Mucosa of descending colon (tissue), 3 donors: ENCODE results near the gene WFDC2. TPM values are rescaled to one million over a fixed set of nuclear protein-coding genes. Genes with fewer than 3 reads are reported as not detected.

Experiments
- ATAC-seq: fragments of 200-7000 bp; cut with Tn5 transposase; one replicate; pipeline ENCODE4 v1.9.1; 2020; ENCODE audit warnings: mild to moderate bottlenecking, moderate library complexity
- DNase-seq, 3 donors: peaks; one replicate each; pipeline ENCODE4 v3.0.0-alpha.2; 2020
- H3K36me3 ChIP-seq: fragments of 200-600 bp; one replicate; pipeline ENCODE4 v1.8.0; 2021; ENCODE audit warnings: low read depth, mild to moderate bottlenecking
- H3K4me1 ChIP-seq: fragments of 200-600 bp; one replicate; pipeline ENCODE4 v1.8.0; 2021; ENCODE audit warnings: low read depth, mild to moderate bottlenecking
- H3K4me3 ChIP-seq: fragments of 200-600 bp; one replicate; pipeline ENCODE4 v1.8.0; 2021; ENCODE audit warnings: mild to moderate bottlenecking
- H3K9me3 ChIP-seq: fragments of 200-600 bp; one replicate; pipeline ENCODE4 v1.8.0; 2021; ENCODE audit warnings: mild to moderate bottlenecking
- intact Hi-C, 2 donors: fragments of 100-400 bp; cut with DNase I in 1 of 2; cut with micrococcal nuclease in 1 of 2; formaldehyde crosslinking; loops; one replicate each; pipeline versions ENCODE4 v1.11.0 to v1.11.1; 2022; cut with DNase I, micrococcal nuclease
- total RNA-seq, 3 donors: library from RNA; stranded (reverse); fragmentation: NEBNext Ultra II Directional in 2 of 3; extraction: Animal tissue kit (Norgen Biotek cat#: 25700) in 2 of 3; gene quantifications; one replicate each; pipeline versions ENCODE4 v1.2.1 to v1.2.4, GENCODE V29; 2021 to 2023
- TF ChIP-seq, protein P1 (sequence below): fragments of 200-600 bp; IDR thresholded peaks from one replicate; pipeline ENCODE4 v1.8.0; 2022; ENCODE audit warnings: antibody characterized with exemption, mild to moderate bottlenecking
- donor health status: DM: no; HTN: no; CAD: no; lungs with moderate emphysema.
- donor health status: DM: no; HTN: no; CAD: no.
- donor health status: DM: no; HTN: yes; CAD: no.

The WFDC2 gene
- total RNA-seq, 3 donors from 2014 or later, result 65.7 to 183 (median 78.0) TPM

GRCh38 chr20:45489083-45489531 is 19.6 kb downstream of the WFDC2 start:
- TF ChIP-seq, protein P1, sequence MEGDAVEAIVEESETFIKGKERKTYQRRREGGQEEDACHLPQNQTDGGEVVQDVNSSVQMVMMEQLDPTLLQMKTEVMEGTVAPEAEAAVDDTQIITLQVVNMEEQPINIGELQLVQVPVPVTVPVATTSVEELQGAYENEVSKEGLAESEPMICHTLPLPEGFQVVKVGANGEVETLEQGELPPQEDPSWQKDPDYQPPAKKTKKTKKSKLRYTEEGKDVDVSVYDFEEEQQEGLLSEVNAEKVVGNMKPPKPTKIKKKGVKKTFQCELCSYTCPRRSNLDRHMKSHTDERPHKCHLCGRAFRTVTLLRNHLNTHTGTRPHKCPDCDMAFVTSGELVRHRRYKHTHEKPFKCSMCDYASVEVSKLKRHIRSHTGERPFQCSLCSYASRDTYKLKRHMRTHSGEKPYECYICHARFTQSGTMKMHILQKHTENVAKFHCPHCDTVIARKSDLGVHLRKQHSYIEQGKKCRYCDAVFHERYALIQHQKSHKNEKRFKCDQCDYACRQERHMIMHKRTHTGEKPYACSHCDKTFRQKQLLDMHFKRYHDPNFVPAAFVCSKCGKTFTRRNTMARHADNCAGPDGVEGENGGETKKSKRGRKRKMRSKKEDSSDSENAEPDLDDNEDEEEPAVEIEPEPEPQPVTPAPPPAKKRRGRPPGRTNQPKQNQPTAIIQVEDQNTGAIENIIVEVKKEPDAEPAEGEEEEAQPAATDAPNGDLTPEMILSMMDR, result no peak
- no peaks in the 10 kb centered on the region for H3K36me3 ChIP-seq
- intact Hi-C loops, result no loop called here
- H3K4me3 ChIP-seq, result no peak overlapping the region
- ATAC-seq, result no peak
- no peak for DNase-seq
- H3K9me3 ChIP-seq, result no peaks in the 10 kb centered on the region
- H3K4me1 ChIP-seq, result peaks cover 3% of the 10 kb centered on the region

DNA sequence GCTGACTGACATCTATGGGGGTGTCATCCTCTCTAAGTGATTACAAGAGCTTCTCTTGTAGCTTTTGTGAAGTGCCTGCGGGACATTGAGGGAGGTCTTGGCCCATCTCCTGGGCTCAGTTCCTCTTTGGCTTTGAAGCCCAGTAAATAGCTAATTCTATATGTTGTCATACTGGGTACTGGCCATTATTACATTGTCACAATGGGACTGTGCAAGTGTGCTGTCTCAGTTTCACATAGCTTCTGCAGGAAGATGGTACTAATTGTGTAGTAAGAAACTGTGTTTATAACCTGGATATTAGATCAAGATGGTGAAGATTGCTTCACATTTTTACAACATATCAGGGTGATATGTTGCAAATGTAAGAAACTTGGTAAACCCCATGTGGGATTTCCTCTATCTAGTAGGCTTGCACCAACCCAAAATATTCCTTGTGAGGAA is 26.0 kb downstream of the WFDC2 start:
- intact Hi-C loops, result no loop called here
- Histone ChIP-seq H3K36me3 (no peaks in the 10 kb centered on the region), H3K4me3 (no peak overlapping the region), H3K4me1 (peaks cover 18% of the 10 kb centered on the region), H3K9me3 (no peaks in the 10 kb centered on the region)
- ATAC-seq (no peak), DNase-seq (no peak)
- TF ChIP-seq, protein P1, result no peak

- no peak overlapping the region for H3K4me3 ChIP-seq
- H3K4me1 ChIP-seq, result peaks cover 18% of the 10 kb centered on the region
- H3K36me3 ChIP-seq, result no peaks in the 10 kb centered on the region
- DNase-seq (peak in 1 of 3 donors; percentile 68), ATAC-seq (peak; percentile 50)
- intact Hi-C loops, result no loop called here
- H3K9me3 ChIP-seq, result no peaks in the 10 kb centered on the region
- TF ChIP-seq, protein P1, result no peak
Measured at GRCh38 chr20:45496166-45496565, 26.6 kb downstream of the WFDC2 start.

DNA sequence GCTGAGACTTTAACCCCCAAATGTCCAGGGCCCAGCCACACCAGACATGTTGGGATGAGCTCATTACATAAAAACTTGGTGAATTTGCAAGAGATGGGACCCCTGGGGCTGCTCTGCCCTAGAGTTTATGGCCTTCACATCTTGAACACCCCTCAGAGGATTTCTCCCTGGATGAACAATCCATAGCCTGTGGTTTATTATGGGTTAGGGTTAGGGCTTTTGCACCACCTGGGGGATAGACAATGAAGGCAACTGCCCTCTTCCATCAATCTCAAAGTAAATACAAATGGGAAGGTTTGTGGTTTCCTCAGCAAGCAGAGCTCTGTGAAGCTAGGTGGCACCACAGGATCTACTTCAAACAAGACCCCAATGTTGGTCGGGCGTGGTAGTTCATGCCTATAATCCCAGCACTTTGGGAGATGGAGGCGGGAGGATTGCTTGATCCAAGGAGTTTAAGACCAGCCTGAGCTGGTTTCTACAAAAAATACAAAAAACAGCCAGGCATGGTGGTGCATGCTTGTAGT is 28.5 kb downstream of the WFDC2 start:
- intact Hi-C loops, result no loop called here
- DNase-seq (no peak), ATAC-seq (no peak)
- Histone ChIP-seq H3K9me3 (no peaks in the 10 kb centered on the region), H3K36me3 (no peaks in the 10 kb centered on the region), H3K4me3 (no peak overlapping the region), H3K4me1 (peaks cover 18% of the 10 kb centered on the region)
- TF ChIP-seq, protein P1, result no peak

DNA sequence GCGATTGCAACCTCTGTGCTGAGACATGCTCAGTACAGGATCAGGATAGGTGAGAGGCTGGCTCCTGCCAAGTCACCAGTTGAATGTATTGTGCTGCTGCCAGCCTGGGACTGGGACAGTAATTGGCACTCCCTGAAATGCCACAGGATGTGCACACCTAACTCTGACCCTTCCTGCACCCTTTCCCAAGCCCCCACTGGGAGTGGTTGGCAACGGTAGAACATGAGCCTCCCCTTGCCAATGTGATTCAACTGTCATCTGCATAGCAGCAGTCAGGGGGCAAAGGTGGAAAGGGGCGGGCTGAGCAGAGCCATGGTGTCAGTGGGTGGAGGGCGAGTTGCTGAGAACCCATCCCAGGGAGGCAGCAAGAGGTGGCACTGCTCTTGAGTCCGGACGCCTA is 30.5 kb downstream of the WFDC2 start:
- TF ChIP-seq, protein P1, result no peak
- peaks cover 18% of the 10 kb centered on the region for H3K4me1 ChIP-seq
- ATAC-seq (peak; percentile 96), DNase-seq (peak; percentile 87 to 88 (median 87))
- intact Hi-C loops, result no loop called here
- no peaks in the 10 kb centered on the region for H3K9me3 ChIP-seq
- no peaks in the 10 kb centered on the region for H3K36me3 ChIP-seq
- H3K4me3 ChIP-seq, result no peak overlapping the region

GRCh38 chr20:45501600-45501999 is 32.0 kb downstream of the WFDC2 start:
- Histone ChIP-seq H3K36me3 (no peaks in the 10 kb centered on the region), H3K4me3 (no peak overlapping the region), H3K4me1 (peaks cover 13% of the 10 kb centered on the region), H3K9me3 (no peaks in the 10 kb centered on the region)
- DNase-seq, result no peak
- TF ChIP-seq, protein P1, result no peak
- ATAC-seq, result no peak
- intact Hi-C loops, result no loop called here
